ENCODE data around the gene POLH. TPM values are rescaled to one million over a fixed set of nuclear protein-coding genes. Genes with fewer than 3 reads are reported as not detected.

POLH gene
- total RNA-seq, 1 experiment from 2014 or later, result 8.2 TPM

GRCh38 chr6:43540507-43540906 is 35.5 kb upstream of the POLH start:
- TF ChIP-seq EZH2 (IDR thresholded peaks at IDR 0.05; ENCODE audit: low read length, unreplicated experiment), result no peak
- TF ChIP-seq EZH2phosphoT487 (IDR thresholded peaks at IDR 0.05; ENCODE audit: borderline replicate concordance, low read length), result no peak
- TF ChIP-seq CTCF (conservative IDR thresholded peaks at IDR 0.05; ENCODE audit: low read depth, low read length), result no peak
- intact Hi-C loops (cut with micrococcal nuclease), result no loop called here
- no peaks in the 10 kb centered on the region for H3K9me2 ChIP-seq (replicated peaks; ENCODE audit: low read length)
- H4K20me1 ChIP-seq (ENCODE audit: low read length), result no peaks in the 10 kb centered on the region
- H3K79me2 ChIP-seq (ENCODE audit: low read length), result no peaks in the 10 kb centered on the region
- no peaks in the 10 kb centered on the region for H3K9me3 ChIP-seq (ENCODE audit: low read length)
- no peaks in the 10 kb centered on the region for H3K4me1 ChIP-seq (ENCODE audit: insufficient read depth, low read length)
- no peak overlapping the region for H3K9ac ChIP-seq (ENCODE audit: low read length)
- no peak for DNase-seq
- H3K27ac ChIP-seq (ENCODE audit: low read length), result no peak overlapping the region
- H3K27me3 ChIP-seq (ENCODE audit: low read length), result no peaks in the 10 kb centered on the region
- no peak overlapping the region for H3K4me2 ChIP-seq (ENCODE audit: low read length)
- H2AFZ ChIP-seq (ENCODE audit: low read length), result no peak overlapping the region
- H3K36me3 ChIP-seq (ENCODE audit: low read depth, low read length), result peaks cover 41% of the 10 kb centered on the region
- no peak overlapping the region for H3K4me3 ChIP-seq (ENCODE audit: low read length)
- ChIA-PET POLR2A (ENCODE audit: unreplicated experiment) (no interaction called here), CTCF (no interaction called here)
- H3F3A ChIP-seq (ENCODE audit: low read length, unreplicated experiment), result no peaks in the 10 kb centered on the region
- no TSS peak for BruUV-seq (replicated peaks)
- ATAC-seq, result no peak

- no peaks in the 10 kb centered on the region for H4K20me1 ChIP-seq (ENCODE audit: low read length)
- no peaks in the 10 kb centered on the region for H3K9me2 ChIP-seq (replicated peaks; ENCODE audit: low read length)
- H3K36me3 ChIP-seq (ENCODE audit: low read depth, low read length), result peaks cover 55% of the 10 kb centered on the region
- H2AFZ ChIP-seq (ENCODE audit: low read length), result no peak overlapping the region
- no peaks in the 10 kb centered on the region for H3K9me3 ChIP-seq (ENCODE audit: low read length)
- no peaks in the 10 kb centered on the region for H3K4me1 ChIP-seq (ENCODE audit: insufficient read depth, low read length)
- no peaks in the 10 kb centered on the region for H3K79me2 ChIP-seq (ENCODE audit: low read length)
- no peak overlapping the region for H3K27ac ChIP-seq (ENCODE audit: low read length)
- H3K4me2 ChIP-seq (ENCODE audit: low read length), result no peak overlapping the region
- no peaks in the 10 kb centered on the region for H3F3A ChIP-seq (ENCODE audit: low read length, unreplicated experiment)
- DNase-seq (no peak), ATAC-seq (no peak)
- no peak overlapping the region for H3K4me3 ChIP-seq (ENCODE audit: low read length)
- no TSS peak for BruUV-seq (replicated peaks)
- H3K27me3 ChIP-seq (ENCODE audit: low read length), result no peaks in the 10 kb centered on the region
- TF ChIP-seq CTCF (conservative IDR thresholded peaks at IDR 0.05; ENCODE audit: low read depth, low read length) (no peak), EZH2 (IDR thresholded peaks at IDR 0.05; ENCODE audit: low read length, unreplicated experiment) (no peak), EZH2phosphoT487 (IDR thresholded peaks at IDR 0.05; ENCODE audit: borderline replicate concordance, low read length) (no peak)
- CTCF ChIA-PET, result no interaction called here
- H3K9ac ChIP-seq (ENCODE audit: low read length), result no peak overlapping the region
- POLR2A ChIA-PET (ENCODE audit: unreplicated experiment), result no interaction called here
- intact Hi-C loops (cut with micrococcal nuclease), result no loop called here
Observed at GRCh38 chr6:43541774-43542471, 34.1 kb upstream of the POLH start.

GRCh38 chr6:43544461-43544860 is 31.5 kb upstream of the POLH start:
- TF ChIP-seq EZH2 (IDR thresholded peaks at IDR 0.05; ENCODE audit: low read length, unreplicated experiment) (no peak), EZH2phosphoT487 (IDR thresholded peaks at IDR 0.05; ENCODE audit: borderline replicate concordance, low read length) (no peak), CTCF (conservative IDR thresholded peaks at IDR 0.05; ENCODE audit: low read depth, low read length) (no peak)
- no TSS peak for BruUV-seq (replicated peaks)
- no peaks in the 10 kb centered on the region for H3K27me3 ChIP-seq (ENCODE audit: low read length)
- H3K27ac ChIP-seq (ENCODE audit: low read length), result no peak overlapping the region
- H3K4me2 ChIP-seq (ENCODE audit: low read length), result no peak overlapping the region
- intact Hi-C loops (cut with micrococcal nuclease), result no loop called here
- H3K79me2 ChIP-seq (ENCODE audit: low read length), result no peaks in the 10 kb centered on the region
- no peak for DNase-seq
- H3K4me3 ChIP-seq (ENCODE audit: low read length), result no peak overlapping the region
- peaks cover 61% of the 10 kb centered on the region for H3K36me3 ChIP-seq (ENCODE audit: low read depth, low read length)
- ChIA-PET POLR2A (ENCODE audit: unreplicated experiment) (no interaction called here), CTCF (no interaction called here)
- H3K9me3 ChIP-seq (ENCODE audit: low read length), result no peaks in the 10 kb centered on the region
- H3K9me2 ChIP-seq (replicated peaks; ENCODE audit: low read length), result no peaks in the 10 kb centered on the region
- H2AFZ ChIP-seq (ENCODE audit: low read length), result no peak overlapping the region
- no peaks in the 10 kb centered on the region for H4K20me1 ChIP-seq (ENCODE audit: low read length)
- no peaks in the 10 kb centered on the region for H3F3A ChIP-seq (ENCODE audit: low read length, unreplicated experiment)
- no peak for ATAC-seq
- H3K9ac ChIP-seq (ENCODE audit: low read length), result no peak overlapping the region
- H3K4me1 ChIP-seq (ENCODE audit: insufficient read depth, low read length), result no peaks in the 10 kb centered on the region
